Mesothelial cell of epicardium (in vitro differentiated cells): ENCODE results near the gene ADD3. TPM values are rescaled to one million over a fixed set of nuclear protein-coding genes. Genes with fewer than 3 reads are reported as not detected.
"Not testable (repeated sequence)": the region's sequence is repeated elsewhere in the genome, so short reads cannot be mapped to it uniquely, and the experiment has no call there.

Experiments
- DNase-seq, 2 experiments: peaks; one replicate each; pipeline ENCODE4 v3.0.0; 2021; ENCODE audit warnings: low spot score in 2 of 2; ENCODE audit not compliant: unreplicated experiment in 2 of 2
- H3K27ac Mint-ChIP-seq: 2 replicates; pipeline ENCODE4 v1.8.0; 2021; ENCODE audit warnings: mixed read lengths
- H3K27me3 Mint-ChIP-seq: 2 replicates; pipeline ENCODE4 v1.8.0; 2021; ENCODE audit warnings: low read depth, mixed read lengths
- H3K36me3 Mint-ChIP-seq: 2 replicates; pipeline ENCODE4 v1.8.0; 2021; ENCODE audit warnings: mixed read lengths
- H3K4me1 Mint-ChIP-seq: 2 replicates; pipeline ENCODE4 v1.8.0; 2021; ENCODE audit warnings: mixed read lengths
- H3K4me3 Mint-ChIP-seq: 2 replicates; pipeline ENCODE4 v1.8.0; 2021; ENCODE audit warnings: mild to moderate bottlenecking, moderate library complexity, mixed read lengths
- H3K9me3 Mint-ChIP-seq: 2 replicates; pipeline ENCODE4 v1.8.0; 2021; ENCODE audit warnings: mixed read lengths
- CTCF ChIP-seq: fragments of 200-600 bp; sonication (generic); IDR thresholded peaks from one replicate; pipeline ENCODE4 v1.5.0; 2021; ENCODE audit warnings: antibody characterized with exemption; ENCODE audit not compliant: unreplicated experiment
- total RNA-seq: library from RNA; stranded (reverse); gene quantifications from 3 replicates; pipeline ENCODE4 v1.2.1, GENCODE V29; 2021

Gene ADD3
- total RNA-seq, 1 donor from 2014 or later, result 104 TPM

GRCh38 chr10:110118891-110119621, 111.3 kb downstream of the ADD3 start:
- TF ChIP-seq CTCF, result no peak
- no peak for DNase-seq
- Mint-ChIP-seq H3K4me3 (no peak overlapping the region), H3K27ac (no peak overlapping the region), H3K36me3 (peaks cover 66% of the 10 kb centered on the region), H3K9me3 (no peaks in the 10 kb centered on the region), H3K27me3 (peaks cover 4% of the 10 kb centered on the region), H3K4me1 (no peaks in the 10 kb centered on the region)

DNA sequence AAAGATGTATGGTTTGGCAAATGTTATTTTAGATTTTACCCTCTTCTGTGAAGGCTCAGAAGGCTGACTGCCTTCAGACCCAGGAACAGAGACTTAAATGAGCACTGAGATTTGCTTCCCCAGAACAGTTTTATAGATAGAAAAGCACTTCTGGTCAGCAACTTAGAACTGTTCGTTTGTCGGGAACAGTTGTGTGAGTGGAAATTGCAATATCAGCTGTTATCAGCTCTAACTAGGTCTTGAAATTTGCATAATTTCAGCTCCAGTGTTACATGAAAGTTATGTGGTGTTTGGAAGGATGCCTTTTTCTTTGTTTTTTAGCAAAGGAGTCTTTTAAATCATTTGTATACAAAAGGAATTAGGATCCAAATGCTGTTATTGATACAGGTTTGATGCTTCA, 115.8 kb downstream of the ADD3 start:
- Mint-ChIP-seq H3K36me3 (peaks cover 54% of the 10 kb centered on the region), H3K27ac (no peak overlapping the region), H3K27me3 (no peaks in the 10 kb centered on the region), H3K9me3 (no peaks in the 10 kb centered on the region), H3K4me1 (no peaks in the 10 kb centered on the region), H3K4me3 (no peak overlapping the region)
- no peak for TF ChIP-seq CTCF
- DNase-seq, result no peak

DNA sequence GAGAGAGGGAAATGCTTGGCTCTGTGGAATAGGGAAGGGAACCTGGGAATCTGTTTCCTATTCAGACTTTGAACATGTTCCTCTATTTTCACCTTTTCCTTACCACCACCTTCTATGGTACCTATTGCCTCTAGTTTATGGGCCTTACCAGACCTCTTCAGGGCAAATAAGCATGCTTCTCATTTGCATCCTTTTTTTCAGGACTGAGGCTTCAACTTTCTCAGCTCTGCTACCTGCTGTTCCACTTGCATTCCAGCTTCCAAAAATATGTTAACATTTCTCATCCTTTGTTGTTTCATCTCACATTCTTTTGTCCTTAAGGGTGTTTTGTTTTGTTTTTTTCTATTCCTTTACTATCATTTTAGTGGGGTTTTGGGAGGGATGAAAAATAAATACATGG, 121.7 kb downstream of the ADD3 start:
- no peaks in the 10 kb centered on the region for H3K27me3 Mint-ChIP-seq
- H3K27ac Mint-ChIP-seq, result no peak overlapping the region
- H3K36me3 Mint-ChIP-seq, result peaks cover 43% of the 10 kb centered on the region
- no peaks in the 10 kb centered on the region for H3K4me1 Mint-ChIP-seq
- no peak for DNase-seq
- H3K9me3 Mint-ChIP-seq, result no peaks in the 10 kb centered on the region
- TF ChIP-seq CTCF, result no peak
- no peak overlapping the region for H3K4me3 Mint-ChIP-seq

- H3K4me3 Mint-ChIP-seq, result no peak overlapping the region
- H3K36me3 Mint-ChIP-seq, result peaks cover 20% of the 10 kb centered on the region
- no peak overlapping the region for H3K27ac Mint-ChIP-seq
- TF ChIP-seq CTCF, result no peak
- H3K27me3 Mint-ChIP-seq, result no peaks in the 10 kb centered on the region
- H3K9me3 Mint-ChIP-seq, result no peaks in the 10 kb centered on the region
- H3K4me1 Mint-ChIP-seq, result peaks cover 3% of the 10 kb centered on the region
- DNase-seq, result no peak
Observed at GRCh38 chr10:110134917-110135316, 127.1 kb downstream of the ADD3 start.

DNA sequence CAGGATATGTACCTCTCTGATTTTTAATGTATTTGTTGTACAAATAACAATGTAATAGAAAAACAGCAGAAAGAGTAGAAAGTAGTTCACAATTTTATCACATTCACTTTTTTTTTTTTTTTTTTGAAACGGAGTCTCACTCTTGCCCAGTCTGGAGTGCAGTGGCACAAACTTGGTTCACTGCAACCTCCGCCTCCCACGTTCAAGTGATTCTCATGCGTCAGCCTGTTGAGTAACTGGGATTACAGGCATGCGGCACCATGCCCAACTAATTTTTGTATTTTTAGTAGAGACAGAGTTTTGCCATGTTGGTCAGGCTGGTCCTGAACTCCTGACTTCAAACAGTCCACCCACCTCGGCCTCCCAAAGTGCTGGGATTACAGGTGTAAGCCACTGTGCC, 128.1 kb downstream of the ADD3 start:
- H3K4me3 Mint-ChIP-seq, H3K4me1 Mint-ChIP-seq, H3K27ac Mint-ChIP-seq, H3K27me3 Mint-ChIP-seq, H3K9me3 Mint-ChIP-seq, DNase-seq: not testable (repeated sequence)
- peaks cover 17% of the 10 kb centered on the region for H3K36me3 Mint-ChIP-seq

- Mint-ChIP-seq H3K9me3 (no peaks in the 10 kb centered on the region), H3K27me3 (no peaks in the 10 kb centered on the region), H3K27ac (no peak overlapping the region), H3K36me3 (peaks cover 8% of the 10 kb centered on the region), H3K4me3 (no peak overlapping the region), H3K4me1 (peaks cover 8% of the 10 kb centered on the region)
- DNase-seq, result no peak
- TF ChIP-seq CTCF, result peak; percentile 99
Observed at GRCh38 chr10:110137142-110137545, 129.4 kb downstream of the ADD3 start.
